ENCODE results near the gene BMPR1A.

BMPR1A gene

DNA sequence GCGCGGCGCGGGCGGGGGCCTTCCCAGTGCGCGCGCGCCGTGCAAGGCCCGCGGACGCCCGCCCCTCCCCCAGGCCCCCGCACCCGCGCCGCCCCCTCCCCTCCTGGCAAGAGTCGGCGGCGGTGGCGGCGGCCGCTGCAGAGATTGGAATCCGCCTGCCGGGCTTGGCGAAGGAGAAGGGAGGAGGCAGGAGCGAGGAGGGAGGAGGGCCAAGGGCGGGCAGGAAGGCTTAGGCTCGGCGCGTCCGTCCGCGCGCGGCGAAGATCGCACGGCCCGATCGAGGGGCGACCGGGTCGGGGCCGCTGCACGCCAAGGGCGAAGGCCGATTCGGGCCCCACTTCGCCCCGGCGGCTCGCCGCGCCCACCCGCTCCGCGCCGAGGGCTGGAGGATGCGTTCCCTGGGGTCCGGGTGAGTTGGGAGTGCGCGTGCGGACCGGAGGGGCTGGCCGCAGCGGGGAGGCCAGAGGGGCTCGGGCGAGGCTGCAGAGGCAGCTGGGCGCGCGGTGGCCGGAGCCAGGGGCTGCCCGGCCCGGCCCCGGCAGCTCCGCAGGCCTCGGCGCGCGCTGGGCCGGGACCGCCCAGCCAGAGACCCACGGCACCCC lies at the start of gene BMPR1A:
Gene BMPR1A (plus strand): TSS at position 109 of the 602 bp plus-strand sequence. CDS start 119,400 bp downstream, outside the sequence.
- DNase-seq (ENCODE audit: low read depth in 2 of 2): no peak

DNA sequence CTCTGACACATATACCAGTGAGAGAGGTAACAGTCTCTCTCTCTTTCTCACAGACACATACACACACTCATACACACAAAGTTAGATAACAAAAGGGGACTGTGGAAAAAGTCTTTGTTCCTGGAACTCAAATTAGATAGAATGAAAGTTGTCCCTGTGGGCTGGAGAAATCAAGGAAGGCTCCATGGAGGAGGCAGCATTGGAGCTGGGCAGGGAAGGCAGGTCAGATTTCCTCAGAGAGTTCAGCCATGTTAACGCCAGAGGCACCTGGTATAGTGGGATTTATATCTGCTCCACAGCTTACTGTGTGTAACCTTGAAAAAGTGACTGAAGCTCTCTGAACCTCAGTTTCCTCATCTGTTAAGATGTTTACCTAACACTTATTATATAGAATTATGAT lies 49.4 kb upstream of the BMPR1A start:
- no peak for DNase-seq (ENCODE audit: low read depth in 2 of 2)

DNA sequence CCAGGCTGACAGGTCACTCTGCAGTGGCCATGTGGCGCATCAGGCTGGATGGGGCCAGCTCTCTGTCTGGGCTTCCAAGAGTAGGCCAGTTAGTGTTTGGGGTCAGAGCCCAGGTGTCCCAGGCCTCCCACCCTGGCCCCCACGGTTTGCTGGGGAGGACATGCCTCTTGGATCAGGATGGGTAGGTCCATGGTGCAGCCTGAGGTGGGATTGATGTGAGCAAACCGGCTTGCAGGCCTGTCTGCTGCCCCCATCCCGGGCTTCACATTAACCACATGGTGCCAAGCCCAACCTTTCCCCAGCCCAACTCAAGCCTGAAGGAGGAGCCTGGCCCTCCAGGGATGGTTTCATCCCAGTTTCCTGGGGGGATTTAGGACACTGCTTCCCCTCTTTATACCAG lies 48.9 kb upstream of the BMPR1A start:
- no peak for DNase-seq (ENCODE audit: low read depth in 2 of 2)

DNA sequence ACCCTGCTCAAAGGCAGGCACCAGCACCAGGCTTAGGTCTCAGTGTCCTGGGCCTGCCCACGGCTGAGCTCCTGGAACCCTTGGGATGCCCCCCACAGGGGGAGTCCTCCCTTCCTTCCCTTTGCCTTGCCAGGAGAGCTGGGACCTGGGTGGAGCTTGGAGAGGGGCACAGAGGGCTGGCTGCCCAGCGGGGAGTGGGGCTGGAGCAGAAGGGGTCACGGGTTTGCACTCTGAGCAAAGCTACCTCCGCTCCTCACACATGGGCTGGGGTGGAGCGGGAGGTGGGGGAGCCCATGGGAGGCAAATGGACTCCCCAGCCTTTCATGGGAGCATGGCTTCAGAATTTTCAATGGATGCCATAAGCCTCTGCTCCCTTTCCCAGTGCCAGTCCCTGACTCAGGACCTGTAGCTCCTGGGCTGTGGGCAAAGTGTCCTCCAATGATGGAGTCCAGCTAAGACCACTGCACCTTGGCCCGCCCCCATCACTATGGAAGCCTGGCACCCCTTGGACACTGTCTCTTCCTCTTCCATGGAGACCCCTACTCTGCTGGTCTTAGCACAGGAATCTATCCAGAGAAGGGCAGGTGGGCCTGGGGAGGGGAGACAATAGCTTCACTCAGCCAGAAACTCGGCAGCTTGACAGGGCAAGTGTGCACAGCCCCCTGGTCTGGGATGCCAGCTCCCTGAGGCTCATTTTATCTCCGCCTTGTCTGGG lies 48.2 kb upstream of the BMPR1A start:
- no peak for DNase-seq (ENCODE audit: low read depth in 2 of 2)

DNA sequence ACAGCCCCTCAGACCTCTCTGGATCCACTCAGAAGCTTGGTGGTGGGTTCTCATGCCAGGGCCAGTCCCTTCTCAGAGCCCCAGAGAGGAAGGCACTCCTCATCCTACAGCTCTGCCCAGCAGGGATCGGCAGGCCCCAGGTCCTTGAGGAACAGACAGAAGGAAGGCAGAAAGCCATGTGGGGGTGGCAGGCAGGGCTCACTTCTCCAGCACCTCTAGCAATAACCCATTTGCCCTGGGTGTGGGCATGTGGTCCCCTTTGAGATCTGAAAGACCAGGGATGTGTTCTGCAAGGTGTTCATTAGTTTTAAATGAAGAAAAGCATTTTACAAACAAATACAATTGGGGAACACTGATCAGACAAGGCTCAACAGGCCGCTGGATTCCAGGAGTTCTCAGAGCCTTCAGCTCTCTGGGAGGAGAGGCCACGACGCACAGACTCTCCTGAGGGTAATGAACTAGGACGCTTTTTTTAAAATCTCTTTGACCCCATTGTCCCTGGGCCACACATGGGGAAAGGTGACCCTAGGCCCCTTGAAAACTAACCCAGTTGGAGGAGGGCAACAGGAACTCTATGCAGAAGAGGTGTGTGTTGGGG lies 47.5 kb upstream of the BMPR1A start:
- no peak for DNase-seq (ENCODE audit: low read depth in 2 of 2)

DNA sequence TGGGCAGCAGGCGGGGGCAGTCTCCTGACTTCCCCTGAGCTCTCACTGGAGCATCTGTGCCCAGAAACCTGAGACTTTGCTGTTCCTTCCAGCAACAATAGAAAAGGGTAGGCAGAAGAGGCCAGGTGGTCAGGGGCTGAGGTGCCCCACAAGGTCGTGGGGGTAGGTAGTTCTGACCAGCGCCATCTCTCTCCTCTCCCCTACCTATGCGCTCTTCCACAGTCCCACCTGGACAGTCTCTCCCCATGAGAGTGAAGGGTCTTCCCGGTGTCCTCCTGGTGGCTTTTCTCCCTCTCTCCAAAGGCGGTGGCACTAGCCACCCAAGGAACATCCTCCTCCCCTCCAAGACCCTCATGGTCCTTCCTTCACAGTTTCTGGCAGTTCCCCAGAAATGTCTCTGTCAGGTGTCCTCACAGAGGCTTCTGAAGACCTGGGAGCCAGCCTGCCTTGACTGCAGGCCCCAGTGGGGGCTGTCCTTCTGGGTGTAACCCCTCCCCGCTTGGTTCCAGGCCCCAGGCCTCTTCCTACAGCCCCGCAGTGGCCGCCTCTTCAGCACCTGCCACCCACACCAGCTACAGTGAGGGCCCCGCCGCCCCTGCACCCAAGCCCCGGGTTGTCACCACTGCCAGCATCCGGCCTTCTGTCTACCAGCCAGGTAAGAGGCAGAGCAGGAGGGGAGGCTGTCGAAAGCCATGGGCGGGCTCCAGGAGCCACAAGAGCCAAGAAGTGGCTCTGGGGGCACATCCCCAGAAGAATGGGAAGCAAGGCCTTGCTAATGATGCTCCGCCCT lies 46.8 kb upstream of the BMPR1A start:
- DNase-seq (ENCODE audit: low read depth in 2 of 2): no peak

DNA sequence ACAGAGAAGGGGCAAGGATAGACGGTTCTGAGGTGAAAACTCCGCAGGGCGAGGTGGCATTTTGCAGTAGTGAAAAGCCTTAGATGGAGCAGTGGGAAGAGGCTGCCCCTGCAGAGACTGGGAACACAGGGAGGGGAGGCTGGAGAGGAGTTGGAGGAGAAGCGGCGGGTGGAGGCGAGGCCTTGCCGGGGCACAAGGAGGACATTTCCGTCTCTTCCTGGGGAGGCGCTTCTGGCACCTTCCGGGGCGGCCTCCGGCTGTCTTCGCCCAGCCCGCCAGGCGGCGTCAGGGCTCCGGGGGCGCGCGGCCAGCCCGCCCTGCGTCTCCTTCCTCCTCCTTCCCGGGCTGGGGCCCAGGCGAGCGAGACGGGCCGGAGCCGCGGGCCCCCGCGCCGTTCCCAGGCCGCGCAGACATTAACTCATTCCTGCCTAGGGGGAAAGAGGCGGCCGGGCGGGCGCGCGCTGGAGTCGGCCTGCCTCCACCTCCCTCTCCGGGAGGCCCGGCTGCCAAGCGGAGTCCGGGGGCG lies 45.4 kb upstream of the BMPR1A start:
- DNase-seq (ENCODE audit: low read depth in 2 of 2): peak; percentile 58 to 64

DNA sequence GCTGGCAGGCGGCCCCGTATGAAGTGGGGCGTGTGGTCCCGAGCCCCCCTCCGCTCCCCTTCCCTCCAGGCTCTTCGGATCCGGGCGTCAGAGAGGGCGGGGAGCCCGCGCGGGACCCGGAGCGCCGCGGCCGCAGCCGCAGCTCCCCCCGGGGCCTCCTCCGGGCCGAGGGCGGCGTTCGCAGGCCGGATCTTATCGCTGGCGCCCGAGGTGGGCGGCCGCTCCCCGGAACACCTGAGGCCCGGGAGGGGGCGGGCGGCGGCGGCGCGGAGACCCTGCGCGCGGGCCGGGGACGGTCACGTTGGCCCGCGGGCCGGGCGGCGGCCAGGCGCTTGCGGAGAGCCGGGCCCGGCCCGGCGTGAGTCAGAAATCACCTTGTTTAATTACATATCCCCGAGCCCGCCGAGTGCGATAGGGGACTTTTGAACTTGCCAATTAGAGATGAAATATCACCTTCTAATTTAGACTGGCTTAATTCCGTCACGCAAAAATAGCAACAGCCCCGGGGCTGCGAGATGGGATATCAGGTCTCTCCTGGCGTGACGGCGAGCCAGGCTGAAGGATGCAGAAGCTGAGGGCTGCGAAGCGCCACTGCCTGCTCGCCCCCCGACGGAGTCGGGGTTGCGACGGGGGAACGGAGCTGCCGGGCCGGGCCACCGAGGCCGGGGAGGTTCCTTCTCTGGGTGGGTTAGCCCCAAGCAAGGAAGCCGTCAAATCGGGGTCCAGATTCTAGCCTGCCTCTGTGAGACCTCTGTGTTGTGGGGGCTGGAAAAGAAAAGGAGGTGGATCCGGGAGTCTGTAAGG lies 44.7 kb upstream of the BMPR1A start:
- peak; percentile 12 to 14 for DNase-seq (ENCODE audit: low read depth in 2 of 2)

DNA sequence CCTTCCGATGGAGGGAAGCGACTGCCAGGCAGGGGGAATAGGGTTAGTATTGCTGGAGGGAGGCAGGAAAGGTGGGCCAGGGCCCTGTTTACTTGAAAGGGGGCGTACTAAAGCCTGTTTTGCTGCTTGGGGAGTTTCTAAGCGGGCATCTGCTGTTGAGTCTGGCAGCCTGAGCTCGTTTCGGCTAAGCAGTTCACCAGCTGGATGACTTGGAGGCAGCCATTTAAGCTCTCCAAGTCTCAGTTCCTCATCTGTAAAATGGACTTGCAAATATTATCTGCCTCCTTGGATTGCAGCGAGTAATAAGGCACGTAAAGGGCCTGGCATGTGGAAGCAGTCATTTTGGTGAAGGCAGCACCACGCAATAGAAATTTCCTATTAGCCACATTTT lies 44.1 kb upstream of the BMPR1A start:
- DNase-seq (ENCODE audit: low read depth in 2 of 2): no peak

DNA sequence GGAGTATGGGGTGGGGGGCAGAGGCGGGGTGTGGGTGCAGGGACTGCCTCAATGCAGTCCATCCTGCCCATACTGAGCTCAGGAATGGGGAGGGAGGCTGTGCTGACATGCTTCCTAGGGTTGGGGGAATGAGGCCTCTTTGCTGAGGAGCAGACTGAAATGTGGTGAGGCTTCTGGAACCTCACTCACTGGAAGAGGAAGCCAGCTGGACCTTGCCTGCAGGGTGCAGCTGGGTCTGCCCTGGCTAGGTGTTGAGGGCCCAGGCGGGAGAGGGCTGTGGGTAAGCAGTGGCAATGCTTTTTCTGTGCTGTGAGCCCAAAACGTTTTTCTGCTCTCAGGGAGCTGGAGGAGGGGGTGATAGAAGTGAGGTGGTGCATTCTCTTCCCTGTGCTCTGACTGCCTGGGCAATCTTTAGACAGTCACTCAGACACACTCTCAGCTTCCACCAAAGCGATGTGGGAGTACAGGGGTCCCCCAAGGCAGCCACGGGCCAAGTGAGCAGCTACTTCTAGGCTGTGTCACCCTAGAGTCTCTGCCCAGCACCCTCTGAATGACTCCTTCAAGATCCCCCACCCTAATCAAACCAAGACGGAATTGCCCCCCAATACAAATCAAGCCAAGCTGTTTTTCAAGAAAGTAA lies 41.1 kb upstream of the BMPR1A start:
- no peak for DNase-seq (ENCODE audit: low read depth in 2 of 2)

DNA sequence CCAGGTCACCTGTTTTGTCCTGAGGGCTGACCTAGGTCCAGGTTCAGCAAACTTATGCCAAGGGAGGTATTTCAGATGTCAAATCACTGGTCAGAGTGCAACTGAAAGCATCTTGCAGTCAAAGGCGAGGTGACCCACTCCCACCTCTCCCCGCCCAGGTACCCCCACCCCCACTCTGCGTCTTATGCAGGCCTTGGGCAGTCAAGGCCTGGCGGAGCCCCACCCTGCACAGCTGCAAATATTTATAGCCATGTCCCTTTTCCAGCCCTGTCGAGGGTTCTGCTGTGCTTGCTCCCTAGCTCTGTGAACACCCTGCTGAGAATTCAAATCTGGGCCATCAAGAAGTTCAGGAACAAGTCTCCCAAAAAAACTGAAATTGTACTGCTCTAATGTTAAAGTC lies 40.6 kb upstream of the BMPR1A start:
- DNase-seq (ENCODE audit: low read depth in 2 of 2): no peak

DNA sequence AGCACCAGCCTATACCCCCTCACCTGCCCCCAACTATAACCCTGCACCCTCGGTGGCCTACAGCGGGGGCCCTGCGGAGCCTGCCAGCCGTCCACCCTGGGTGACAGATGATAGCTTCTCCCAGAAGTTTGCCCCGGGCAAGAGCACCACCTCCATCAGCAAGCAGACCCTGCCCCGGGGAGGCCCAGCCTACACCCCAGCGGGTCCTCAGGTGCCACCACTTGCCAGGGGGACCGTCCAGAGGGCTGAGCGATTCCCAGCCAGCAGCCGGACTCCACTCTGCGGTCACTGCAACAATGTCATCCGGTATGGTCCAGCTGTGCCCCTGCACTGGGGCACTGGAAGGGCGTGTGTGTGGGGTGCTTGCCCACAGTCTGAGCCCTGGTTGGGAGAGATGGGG lies 40.0 kb upstream of the BMPR1A start:
- no peak for DNase-seq (ENCODE audit: low read depth in 2 of 2)

DNA sequence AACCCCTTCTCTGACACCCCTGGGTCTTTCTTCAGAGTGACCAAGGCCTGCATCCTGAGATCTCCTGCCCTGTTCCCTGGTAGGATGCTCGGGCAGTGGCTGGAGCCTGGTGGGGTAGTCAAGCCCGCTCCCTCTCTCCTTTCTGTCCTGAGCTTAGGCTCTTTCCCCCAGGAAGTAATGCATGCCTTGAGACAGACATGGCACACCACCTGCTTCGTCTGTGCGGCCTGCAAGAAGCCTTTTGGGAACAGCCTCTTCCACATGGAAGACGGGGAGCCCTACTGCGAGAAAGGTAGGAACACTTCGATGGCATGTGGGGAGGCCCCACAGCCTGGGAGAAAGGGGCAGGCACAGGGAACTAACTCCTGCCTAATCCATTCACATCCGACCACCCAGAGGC lies 37.9 kb upstream of the BMPR1A start:
- no peak for DNase-seq (ENCODE audit: low read depth in 2 of 2)

DNA sequence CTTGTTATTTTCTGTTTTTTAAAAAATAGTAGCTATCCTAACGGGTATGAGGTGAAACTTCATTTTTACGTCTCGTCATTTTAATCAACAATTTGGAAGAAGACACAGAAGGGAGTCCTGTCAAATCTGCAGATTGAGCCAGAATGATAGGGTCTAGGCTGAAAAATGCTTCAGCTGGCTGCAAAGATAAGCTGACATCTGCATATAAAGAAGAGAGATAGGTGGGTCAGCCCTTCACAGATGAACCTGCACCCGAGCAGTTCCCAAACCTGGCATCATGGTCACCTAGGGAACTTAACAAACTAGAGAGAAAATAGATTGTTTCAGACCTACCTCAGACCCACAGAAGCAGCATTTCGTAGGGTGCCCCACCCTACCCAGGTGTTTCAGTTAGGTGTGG lies 35.2 kb upstream of the BMPR1A start:
- DNase-seq (ENCODE audit: low read depth in 2 of 2): no peak

DNA sequence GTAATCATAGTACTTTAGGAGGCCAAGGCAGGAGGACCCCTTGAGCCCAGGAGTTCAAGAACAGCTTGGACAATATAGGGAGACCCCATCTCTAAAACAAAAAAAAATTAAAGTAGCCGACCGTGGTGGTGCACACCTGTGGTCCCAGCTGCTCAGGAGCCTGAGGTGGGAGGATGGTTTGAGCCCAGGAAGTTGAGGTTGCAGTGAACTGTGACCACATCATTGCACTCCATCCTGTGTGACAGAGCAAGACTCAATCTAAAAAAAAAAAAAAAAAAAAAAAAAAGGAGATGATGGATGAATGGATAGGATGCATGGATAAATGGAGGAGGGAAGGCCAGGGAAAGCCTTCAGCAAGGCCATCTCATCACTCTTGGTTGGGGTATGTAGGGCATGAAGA lies 33.4 kb upstream of the BMPR1A start:
- DNase-seq (ENCODE audit: low read depth in 2 of 2): no peak

DNA sequence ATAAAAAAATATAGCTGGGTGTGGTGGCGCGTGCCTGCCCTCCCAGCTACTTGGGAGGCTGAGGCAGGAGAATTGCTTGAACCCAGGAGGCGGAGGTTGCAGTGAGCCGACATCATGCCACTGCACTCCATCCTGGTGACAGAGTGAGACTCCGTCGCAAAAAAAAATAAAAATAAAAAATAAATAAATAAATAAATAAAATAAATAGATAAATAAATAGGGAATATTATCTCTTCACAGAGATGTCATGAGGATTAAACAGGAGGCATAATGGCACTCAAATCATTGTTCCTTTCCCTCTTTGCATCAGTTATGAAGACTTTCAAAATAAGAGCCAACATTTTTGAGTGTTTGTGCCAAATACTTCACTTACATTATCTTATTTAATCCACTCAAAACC lies 32.0 kb upstream of the BMPR1A start:
- DNase-seq (ENCODE audit: low read depth in 2 of 2): no peak

DNA sequence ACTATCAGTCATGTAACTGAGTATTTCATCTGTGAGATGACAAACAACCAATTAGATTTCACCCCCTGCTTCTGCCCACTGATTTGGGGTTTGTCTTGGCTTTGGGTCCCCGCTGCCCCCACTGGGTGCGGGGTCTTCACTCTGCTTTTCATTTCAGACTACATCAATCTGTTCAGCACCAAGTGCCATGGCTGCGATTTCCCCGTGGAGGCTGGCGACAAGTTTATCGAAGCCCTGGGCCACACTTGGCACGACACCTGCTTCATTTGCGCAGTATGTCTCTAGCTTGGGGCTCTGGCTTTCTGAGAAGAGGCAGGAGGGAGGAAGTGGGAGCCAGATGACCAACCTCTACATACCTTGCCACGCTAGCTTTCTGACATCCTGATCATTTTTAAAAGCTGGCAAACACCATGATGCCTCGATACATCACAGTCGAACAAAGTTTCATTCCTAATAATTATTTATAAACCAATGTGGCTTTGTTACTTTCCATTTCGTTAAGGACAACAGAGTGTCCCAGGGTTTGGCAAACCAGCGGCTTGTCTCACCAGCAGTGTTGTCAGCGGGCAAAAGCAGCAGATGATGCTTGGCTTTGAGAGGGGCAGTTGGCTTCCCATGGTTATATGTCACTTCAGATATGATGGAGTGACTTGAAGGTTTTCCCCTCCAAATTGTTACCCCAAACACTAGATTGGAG lies 30.3 kb upstream of the BMPR1A start:
- no peak for DNase-seq (ENCODE audit: low read depth in 2 of 2)

DNA sequence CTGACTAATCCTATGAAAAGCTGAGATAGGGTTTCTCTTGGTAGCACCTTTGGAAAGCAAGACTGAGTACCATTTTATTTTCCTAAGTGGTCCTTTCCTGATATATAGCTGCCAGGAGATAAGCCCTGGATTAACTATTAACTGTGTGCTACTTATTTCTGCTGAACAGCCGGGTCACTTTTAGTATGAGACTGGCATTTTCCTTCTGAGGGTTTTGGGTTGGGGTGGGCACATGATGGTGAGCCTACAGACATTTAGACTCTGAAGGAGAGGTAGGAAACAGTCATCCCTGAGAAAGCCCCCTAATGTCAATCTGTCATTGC lies 29.8 kb upstream of the BMPR1A start:
- no peak for DNase-seq (ENCODE audit: low read depth in 2 of 2)

DNA sequence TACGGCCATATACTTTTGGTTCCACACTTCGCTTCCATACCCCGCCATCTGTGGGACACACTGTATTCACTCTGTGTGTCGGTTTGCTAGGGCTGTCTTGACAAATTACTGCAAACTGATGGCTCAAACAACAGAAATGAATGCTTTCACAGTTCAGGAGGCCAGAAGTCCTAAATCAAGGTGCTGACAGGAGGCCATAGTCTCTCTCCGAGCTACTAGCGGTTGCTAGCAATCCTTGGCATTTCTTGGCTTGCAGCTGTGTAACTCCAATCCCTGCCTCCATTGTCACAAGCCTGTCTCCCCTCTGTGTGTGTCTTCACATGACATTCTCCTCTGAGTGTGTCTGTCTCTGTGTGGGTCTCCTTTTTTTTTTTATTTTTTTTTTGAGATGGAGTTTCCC lies 28.9 kb upstream of the BMPR1A start:
- DNase-seq (ENCODE audit: low read depth in 2 of 2): no peak

DNA sequence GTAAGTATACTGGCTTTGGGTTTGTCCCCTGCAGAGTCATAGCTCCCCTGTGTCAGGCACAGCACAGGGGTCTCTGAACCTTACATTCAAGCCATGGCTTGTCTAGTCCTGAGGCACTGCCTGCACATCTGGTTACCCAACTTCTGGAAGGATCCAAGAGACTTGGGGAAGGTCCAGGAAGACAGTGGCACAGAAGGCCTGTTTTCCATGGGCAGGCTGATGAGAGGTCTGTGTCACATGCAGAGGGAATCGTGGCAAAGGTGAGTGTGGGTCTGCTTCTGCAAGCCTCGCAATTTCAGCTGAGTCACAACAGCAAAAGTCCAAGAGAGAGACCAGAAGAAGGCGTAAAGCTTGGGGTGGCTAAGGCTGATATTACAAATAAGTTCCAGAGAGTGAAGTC lies 28.4 kb upstream of the BMPR1A start:
- no peak for DNase-seq (ENCODE audit: low read depth in 2 of 2)

DNA sequence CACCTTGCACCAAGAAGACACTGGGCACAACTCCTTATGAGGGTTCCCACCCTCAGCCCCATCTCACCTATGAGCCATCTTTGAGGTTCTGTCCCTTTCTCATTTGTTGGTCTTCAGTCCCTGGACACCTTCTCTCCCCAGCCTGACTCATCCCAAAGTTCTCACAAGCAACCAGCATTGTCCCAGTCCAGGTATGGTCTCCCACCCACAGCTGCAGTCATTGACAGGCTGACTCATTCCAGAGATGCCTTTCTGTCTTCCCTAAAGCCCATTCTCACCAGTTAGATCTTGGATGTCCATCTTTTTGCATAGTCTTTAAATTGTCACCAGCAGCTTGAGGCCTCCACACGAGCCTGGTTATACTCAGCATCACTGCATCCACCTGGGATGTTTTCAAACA lies 26.7 kb upstream of the BMPR1A start:
- no peak for DNase-seq (ENCODE audit: low read depth in 2 of 2)

Measured in stimulated activated CD8-positive, alpha-beta memory T cell treated with anti-CD3 and anti-CD28 coated beads, Interleukin-7, amount 100 ng/mL, for 1 hour (primary cell).